HG02884 (cell line): ENCODE results near the gene NRXN3.
"Not testable (repeated sequence)": the region's sequence is repeated elsewhere in the genome, so short reads cannot be mapped to it uniquely, and the experiment has no call there.

ENCODE experiments used
- ATAC-seq: cut with Tn5 transposase; IDR thresholded peaks from one replicate; pipeline ENCODE4 v1.9.1; 2021; ENCODE audit warnings: mild to moderate bottlenecking, moderate library complexity; ENCODE audit not compliant: unreplicated experiment

Gene NRXN3

DNA sequence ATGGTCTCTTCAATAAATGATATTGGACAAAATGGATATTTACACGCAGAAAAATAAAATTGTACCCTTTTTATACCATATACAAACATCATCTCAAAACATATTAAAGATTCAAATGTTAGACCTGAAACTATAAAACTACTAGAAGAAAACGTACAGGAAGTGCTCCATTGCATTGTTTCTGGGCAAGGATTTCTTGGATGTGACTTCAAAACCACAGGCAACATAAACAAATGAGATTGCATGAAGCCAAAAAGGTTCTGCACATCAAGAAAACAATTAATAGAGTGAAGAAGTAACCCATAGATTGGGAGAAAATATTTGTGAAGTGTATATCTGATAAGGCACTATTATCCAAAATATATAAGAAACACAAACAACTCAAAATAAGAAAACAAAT, 812.4 kb downstream of the NRXN3 start:
- no peak for ATAC-seq

DNA sequence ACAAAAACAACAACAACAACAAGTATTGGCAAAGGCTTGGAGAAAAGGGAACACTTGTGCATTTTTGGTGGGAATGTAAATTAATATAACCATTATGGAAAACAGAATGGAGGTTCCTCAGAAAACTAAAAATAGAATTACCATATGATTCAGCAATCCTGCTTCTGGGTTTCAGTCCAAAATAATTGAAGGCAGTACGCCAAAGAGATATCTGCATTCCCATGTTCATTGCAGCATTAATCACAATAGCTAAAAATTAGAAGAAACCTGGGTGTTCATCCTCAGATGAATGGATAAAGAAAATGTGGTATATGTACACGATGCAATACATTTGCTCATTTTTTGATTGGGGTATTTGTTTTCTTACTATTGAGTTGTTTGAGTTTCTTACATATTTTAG, 813.0 kb downstream of the NRXN3 start:
- ATAC-seq, result no peak

DNA sequence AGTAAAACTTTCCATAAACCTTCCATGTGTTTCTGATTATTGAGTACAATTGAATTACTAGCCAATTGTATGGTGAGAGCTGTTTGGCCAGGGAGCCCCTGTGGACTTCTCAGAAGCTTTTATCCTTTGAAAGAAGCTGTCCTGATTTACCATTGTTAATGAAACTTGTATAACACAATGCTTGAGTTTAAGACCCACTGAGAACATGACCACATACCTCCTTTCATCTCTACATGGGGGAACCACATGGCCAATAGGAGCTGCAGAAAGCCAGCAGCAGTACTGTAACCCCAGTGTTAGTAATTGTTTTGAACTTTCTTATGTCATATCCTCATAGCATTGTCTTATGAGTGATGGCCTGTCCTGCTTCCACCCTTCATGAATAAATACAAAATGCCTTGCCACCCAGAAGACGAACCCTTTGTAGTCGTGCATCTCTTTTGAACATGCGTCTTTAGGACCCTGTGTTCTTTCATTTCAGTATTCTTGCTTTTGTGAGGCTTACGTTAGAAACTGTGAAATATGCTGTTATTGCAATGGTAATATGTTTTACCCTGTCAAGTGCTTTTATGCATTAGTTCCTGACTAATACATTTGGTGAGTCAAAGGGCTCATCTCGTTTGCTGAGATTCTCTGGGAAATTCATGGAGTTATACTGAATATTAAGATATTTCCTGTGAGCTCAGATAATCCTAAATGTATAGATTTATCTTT, 815.7 kb downstream of the NRXN3 start:
- no peak for ATAC-seq

DNA sequence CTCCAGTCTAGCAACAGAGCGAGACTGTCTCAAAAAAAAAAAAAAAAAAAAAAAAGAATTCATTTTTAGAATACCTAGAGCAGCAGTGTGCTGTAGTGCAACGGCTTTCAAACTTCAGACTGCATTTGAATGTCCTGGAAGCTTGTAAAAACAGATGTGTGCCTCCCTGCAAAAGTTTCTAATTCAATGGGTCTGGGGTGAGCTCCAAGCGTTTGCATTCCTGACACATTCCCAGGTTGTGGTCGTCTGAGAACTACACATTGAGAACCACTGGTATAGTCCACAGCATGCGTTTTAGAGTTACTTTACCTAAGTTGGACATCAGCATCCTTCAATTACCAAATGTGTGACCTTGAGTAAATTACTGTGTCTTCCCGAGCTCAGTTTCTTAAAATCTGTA, 816.8 kb downstream of the NRXN3 start:
- ATAC-seq, result no peak

DNA sequence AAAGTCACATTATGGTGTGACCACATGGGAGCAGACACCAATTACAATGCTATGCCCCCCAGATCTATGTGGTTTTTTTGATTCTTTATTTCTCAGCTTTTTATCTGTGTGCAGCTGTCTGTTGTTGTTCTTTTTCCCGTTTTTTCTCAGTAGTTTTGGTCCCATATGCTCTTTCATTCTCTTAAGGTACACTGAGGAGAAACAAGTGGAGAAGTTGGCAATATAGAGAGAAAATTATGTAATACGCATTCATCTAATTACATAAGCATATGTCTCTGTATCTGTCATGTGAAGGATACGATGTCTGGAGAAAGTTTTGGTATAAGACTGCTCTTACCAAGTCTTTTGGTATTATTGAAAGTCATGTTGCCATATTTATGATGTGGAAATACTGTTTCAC, 819.0 kb downstream of the NRXN3 start:
- ATAC-seq, result no peak

DNA sequence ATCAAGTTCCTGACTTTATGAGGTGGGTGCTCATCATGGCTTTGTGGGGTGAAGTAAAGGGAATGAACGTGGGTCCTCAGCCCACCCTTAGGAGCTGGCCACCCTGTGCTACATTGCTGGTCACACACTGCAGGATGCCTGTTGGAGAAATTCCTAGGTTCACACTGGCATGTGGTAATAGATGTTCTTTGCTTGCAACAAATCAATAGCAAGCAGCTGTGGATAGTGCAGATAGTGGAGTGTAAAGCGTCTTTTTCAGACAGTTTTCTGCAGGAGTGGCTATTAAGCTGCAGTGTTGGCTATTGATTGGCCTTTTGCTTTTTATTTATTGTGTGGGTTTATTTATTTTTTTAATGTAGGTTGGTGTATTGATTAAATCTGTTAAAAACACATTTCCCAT, 822.7 kb downstream of the NRXN3 start:
- ATAC-seq, result no peak

DNA sequence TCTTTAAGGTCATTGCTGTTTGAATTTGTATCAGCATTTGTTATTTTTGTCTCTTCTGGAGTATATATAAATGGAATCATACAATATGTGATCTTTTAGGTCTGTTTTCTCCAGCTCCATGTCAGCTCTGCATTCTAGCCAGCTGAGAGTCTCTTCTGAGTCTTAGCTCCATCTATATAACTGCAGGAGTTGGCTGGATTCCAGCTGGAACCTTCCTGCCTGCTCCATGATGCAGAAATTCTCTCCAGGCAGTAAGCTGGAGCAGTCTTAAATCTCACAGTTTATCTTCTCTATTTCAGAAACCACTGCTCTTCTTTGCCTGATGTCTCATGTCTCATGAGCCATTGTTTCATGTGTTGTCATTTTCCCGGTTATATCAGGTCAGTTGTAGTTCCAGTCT, 827.6 kb downstream of the NRXN3 start:
- ATAC-seq, result no peak

DNA sequence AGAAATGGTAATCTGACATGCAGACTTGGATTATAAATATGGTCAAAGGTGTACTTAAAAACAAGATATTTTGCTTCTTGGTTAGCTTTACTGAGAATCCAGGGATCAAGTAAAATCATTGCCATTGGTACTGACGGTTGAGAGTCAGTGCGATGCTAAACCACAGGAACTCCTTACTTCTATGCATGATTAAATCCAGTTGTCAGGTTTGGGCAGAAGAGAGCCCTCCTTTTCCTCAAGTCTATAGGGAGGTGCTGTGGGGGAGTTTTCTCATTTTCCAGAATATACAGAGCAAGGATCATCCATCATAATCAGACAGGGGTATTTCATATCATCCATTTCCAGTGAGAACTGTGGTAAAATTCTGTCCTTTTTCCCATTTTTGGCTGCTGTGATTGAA, 839.1 kb downstream of the NRXN3 start:
- no peak for ATAC-seq

DNA sequence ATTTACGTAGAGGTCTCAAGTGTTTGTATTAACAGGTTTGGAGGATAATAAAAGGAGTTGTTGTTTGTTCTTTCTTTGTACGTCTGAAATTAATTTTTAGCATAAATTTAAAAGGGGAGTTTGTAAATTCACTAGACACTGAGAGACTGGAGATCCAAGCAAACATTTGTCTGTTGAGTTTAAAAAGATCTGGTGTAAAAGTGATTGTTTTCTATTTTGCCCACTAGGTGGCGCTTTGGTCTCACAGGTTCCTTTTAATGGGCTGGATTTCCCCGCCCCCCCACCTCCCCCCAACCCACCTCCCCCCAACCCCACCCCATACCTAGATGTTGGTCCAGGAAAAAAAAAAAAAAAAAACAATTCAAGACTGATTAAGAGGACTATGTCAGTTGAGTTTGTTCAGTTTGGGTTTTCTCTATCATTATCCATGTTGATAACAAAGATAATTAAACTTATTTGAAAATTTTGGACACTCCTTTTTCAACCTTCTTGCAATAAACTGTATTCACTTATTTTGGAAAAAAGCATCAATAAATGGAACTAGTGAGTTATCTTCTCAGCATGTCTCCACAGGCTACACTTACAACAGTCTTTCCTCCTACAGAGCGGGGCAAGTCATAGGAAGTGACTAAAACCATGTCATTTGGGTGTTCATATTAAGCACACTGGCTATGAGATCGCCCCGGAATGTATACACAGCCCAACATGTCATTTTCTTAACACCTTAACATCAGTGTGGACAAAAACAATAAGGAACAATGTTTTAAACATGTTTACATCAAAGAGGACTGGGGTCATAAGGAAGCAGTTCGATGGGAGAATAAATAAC, 841.1 kb downstream of the NRXN3 start:
- ATAC-seq, result no peak

DNA sequence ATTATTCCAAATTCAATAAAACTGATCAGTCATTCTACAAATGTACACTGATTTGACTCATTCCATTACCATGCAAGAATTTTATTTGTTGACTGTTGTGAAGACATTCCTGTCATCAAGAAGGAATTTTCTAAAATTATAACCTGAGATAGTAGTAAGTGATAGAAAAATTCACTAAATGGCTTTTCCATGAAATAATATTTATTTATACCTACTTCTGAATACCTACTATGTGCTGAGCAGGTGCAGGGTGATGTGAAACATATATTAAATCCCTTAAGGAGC, 841.7 kb downstream of the NRXN3 start:
- no peak for ATAC-seq

DNA sequence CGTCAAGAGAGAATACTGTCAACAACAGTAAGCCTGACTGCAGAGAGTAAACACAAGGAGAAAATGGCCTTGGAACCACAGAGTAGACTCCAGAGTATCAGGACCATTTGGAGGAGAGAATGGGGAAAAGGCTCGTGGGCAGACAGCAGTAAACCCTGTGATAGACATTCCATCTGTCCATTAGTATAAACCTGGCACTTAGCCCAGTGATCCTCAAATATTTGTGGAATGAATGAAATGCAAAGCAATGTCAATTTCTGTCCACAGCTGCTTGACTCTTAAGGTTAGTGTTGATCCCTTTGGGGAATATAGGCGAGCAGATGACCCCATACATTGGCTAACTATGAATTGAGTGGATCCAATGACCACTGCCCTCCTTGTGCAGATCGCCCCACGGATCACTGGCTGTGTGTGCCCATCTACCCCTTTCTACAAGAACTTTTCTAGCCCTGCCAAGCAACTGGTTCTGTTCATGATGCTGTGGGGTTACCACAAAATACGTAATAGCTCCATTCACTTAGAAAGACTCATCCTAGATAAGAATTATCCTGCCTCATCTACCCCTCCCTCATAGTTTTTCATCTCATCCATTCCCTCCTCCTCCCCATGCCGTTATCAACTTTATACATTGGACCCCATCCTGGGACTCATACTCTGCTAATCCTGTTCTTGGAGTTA, 846.8 kb downstream of the NRXN3 start:
- ATAC-seq, result no peak

DNA sequence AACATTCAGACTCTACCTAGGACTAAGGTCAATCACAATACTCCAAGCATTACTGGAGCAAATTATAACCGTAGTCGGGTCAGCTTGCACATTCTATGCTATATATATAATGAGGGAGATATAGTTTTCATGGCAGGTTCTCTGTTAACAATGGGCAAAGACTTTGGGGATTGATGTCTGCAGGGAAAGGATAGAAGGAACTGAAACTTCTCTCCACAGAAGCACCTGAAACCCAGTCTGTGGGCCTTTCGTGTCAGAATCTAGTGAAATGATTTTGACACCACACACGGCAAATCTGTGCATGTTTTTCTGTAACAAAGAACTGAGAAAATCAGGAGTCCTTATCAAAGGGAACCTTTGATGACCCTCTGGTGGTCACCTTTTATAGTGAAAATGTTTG, 847.4 kb downstream of the NRXN3 start:
- no peak for ATAC-seq

DNA sequence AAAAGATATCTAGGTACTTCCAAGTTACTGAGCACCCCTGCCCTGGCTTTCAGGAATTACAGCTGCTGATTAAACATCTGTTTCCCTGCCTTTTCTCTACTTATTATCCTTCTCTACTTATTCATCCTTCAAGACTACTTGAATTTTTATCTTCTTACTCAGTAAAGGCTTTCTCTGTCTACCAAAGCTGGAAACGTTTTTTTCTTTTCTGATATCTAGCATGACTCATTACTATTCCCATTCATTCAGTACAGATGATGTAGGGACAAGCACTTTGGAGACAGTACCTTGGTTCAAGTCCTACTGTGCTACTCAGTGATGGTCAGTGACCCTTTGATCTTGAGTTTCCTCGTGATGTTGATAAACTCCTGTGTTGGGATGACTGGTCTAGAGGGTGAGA, 848.7 kb downstream of the NRXN3 start:
- ATAC-seq, result no peak

DNA sequence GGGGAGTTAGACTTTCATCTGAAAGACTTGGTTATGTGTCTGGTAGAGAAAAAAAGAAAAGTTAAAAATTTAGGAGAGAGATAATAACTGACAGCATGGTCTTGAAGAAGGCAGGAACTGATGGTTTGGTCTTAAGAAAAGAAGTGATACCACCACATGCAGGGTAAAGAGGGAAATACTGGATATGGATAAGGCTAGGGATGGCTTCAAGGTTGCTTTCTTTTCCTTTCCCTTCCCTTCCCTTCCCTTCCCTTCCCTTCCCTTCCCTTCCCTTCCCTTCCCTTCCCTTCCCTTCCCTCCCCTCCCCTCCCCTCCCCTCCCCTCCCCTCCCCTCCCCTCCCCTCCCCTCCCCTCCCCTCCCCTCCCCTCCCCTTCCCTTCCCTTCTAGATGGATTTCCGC, 849.7 kb downstream of the NRXN3 start:
- not testable (repeated sequence) for ATAC-seq

DNA sequence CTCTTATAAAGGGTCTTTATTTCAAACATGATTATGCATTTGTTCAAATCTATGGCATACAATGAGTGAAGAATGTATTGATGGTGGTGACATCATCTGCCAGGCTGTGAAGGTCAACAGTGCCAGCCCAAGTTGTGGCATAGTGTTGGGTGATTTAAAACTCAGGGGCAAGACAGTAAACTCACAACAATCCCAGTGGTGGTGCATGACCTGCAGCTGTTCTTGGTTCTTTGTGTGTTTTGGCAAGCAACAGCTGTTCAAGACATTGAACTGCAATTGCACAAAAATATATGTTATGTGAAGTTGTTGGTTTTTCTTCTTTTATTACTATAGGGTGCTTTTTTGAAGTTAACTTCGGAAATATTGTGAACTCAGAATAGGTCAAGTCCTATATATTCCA, 851.6 kb downstream of the NRXN3 start:
- ATAC-seq, result no peak

DNA sequence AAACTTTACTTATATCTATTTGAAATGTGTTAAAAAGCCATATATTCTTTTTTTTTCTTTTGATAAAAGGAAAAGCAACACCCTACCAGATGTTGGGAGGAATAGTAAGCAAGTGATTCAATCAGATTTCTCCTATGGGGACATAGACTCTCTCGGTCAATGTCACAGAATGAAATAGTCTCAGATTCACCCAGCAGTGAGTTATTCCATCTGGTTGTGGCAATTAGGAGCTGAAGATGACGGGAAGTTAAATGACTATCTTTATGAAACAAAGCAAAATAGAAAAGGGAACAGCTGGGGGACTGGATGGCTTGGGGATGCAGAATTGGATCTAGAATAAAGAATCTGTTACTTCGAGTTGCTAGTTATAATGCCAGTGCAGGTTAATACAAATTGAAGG, 857.0 kb downstream of the NRXN3 start:
- no peak for ATAC-seq

DNA sequence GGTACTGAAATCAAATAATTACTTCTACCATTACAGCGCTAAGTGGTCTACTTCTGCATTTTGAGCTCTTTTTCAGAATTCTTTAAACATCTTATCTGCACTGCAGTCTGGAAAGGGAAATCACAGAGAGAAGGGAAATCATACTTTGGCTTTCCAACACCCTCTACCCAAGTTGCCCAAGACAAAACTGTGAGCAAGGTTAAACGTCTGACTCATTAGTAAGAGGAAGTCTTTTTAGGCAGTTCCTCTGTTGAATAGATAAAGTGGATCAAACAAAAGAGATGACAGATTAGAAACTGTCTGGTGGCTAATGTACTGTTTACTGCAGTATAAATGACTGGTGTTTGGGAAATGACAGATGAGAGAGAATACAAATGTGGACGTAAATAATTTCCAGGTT, 858.1 kb downstream of the NRXN3 start:
- ATAC-seq, result no peak

DNA sequence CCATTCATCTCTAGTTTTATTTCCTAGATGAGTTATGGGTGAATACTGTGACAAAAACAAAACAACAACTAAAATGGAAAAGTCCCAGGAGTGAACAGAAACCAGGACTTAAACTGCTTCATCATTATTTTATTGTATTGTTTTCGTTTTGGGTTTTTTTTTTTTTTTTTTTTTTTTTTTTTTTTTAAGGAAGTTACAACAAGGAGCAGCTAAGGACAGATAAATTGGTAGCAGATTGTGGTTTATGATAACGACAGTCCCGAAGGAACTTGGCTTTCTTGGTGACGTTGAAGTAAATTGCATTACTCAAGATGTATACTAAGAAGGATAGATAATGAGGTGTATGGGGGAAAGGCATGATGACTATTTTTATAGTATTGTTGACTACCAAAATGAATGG, 866.3 kb downstream of the NRXN3 start:
- no peak for ATAC-seq

DNA sequence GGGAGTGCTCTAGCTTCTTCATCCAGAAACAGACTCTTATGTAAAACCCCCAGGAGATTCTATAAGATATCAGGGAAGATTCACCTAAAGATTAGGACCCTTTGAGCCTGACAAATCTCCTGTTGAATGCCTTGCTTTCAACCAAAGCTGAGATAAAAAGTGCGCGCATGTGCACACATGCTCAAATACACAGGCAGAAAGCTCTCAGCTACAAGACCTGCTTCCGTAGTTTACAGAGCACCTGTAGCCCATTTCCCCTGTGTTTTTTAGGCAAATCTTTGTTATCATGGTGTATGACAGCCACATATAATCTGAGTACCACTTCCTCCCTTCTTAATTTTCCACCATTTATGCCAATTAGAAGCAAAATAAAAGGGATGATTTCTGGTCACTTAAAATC, 866.9 kb downstream of the NRXN3 start:
- no peak for ATAC-seq

DNA sequence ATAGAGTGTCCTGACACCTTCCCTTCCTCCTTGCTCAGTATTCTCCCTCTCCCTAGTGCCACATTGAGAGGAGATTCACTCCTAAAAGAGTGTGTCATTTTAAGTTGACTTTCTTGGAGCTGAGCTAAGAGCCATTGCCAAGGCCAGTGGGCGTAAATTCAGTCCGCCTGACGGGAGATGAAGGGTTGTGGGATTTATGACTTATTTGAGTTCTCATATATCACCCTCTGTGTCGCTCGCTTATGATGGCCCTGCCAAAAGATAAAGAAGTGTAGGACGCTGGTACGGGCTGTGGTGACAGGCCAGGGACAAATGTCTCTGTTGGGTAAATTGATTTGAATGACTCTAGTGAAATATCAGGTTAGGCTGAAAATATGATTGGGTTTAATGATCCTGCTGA, 867.4 kb downstream of the NRXN3 start:
- no peak for ATAC-seq

DNA sequence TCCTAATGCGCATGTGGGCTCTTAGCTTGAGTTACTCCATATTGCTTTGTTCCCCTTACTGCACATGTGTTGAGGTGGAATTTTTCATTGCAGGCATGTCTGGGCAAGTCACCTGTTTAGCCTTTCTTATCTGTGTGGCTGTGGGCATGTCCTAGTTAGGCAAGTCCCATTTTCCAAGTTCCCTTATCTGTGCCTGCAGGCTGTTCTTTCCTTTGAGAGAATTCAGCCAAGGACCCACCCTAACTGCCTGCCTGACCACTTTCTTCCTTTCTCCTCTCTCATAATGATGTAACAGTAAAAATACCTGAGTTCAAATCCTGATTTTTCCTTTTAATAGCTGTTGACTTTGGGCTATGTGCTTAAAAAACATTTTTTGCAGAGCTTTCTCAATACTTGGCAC, 870.6 kb downstream of the NRXN3 start:
- no peak for ATAC-seq

DNA sequence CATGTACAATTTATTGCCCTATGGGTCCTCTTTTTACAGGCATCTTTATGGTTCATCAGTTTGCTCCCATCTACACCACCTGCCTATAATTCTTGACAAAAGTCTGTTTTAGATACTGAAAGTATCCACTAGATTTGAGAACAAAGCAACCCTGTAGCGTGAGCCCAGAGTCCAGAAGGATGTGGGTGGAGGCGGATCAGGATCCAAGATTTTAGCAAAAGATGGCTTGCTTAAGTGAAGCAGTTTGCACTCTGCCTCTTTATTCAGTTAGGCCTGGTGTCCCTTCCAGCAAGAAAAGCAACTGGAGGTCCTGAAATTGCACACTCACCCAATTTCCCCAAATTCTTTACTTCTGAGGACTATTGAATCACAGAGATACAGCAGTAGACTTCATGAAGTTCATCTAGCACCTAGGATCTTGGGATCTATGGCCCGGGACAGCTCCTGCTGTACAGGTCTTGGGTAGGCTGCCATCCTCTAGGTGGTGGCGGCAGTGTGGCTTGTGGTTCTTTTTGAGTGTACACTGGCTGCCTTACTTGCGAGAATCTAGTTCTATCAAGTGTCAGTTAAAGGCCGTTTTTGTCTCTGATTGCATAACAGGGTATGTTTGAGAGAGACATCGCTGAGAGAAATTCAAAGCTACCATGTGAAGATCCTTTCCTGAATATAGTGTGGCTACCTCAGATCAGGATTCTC, 873.2 kb downstream of the NRXN3 start:
- no peak for ATAC-seq
